Trophoblast cell (in vitro differentiated cells and primary cell): ENCODE results near the gene ALDH3B2.
A peak's percentile ranks its signal among the peaks of the same experiment; 100 is the strongest.

Experiments used
- DNase-seq, 2 donors: peaks; one replicate each; pipeline ENCODE4 v3.0.0-alpha.2; 2016
- H2AFZ ChIP-seq: 2 replicates; pipeline ENCODE4 v1.6.1; 2013; ENCODE audit warnings: low read length, moderate library complexity, mild to moderate bottlenecking; ENCODE audit not compliant: insufficient read depth, poor library complexity
- H2AK5ac ChIP-seq: 2 replicates; pipeline ENCODE4 v1.6.1; 2013; ENCODE audit warnings: mild to moderate bottlenecking, low read length
- H2BK120ac ChIP-seq: 2 replicates; pipeline ENCODE4 v1.6.1; 2013; ENCODE audit warnings: low read length, mild to moderate bottlenecking, moderate library complexity; ENCODE audit not compliant: insufficient read depth, poor library complexity
- H2BK12ac ChIP-seq: 2 replicates; pipeline ENCODE4 v1.6.1; 2013; ENCODE audit warnings: mild to moderate bottlenecking, low read length, moderate library complexity
- H2BK5ac ChIP-seq: 2 replicates; pipeline ENCODE4 v1.6.1; 2013; ENCODE audit warnings: low read length, low read depth, moderate library complexity, mild to moderate bottlenecking; ENCODE audit not compliant: poor library complexity
- H3K14ac ChIP-seq: 2 replicates; pipeline ENCODE4 v1.6.1; 2013; ENCODE audit warnings: mild to moderate bottlenecking, low read length
- H3K18ac ChIP-seq: 2 replicates; pipeline ENCODE4 v1.6.1; 2013; ENCODE audit warnings: mild to moderate bottlenecking, low read length
- H3K23ac ChIP-seq: 2 replicates; pipeline ENCODE4 v1.6.1; 2013; ENCODE audit warnings: low read length
- H3K27ac ChIP-seq: 2 replicates; pipeline ENCODE4 v1.5.1; 2013; ENCODE audit warnings: low read depth, mild to moderate bottlenecking, inconsistent platforms, low read length, moderate library complexity
- H3K27me3 ChIP-seq: 2 replicates; pipeline ENCODE4 v1.6.1; 2013; ENCODE audit warnings: inconsistent platforms, mild to moderate bottlenecking, low read length, moderate library complexity; ENCODE audit not compliant: insufficient read depth
- H3K36me3 ChIP-seq, 2 experiments: 1 replicate in 1 of 2; 2 replicates in 1 of 2; pipeline ENCODE4 v1.6.1; 2013; ENCODE audit warnings: low read length in 2 of 2, mild to moderate bottlenecking in 2 of 2, moderate library complexity in 1 of 2; ENCODE audit not compliant: insufficient read depth in 2 of 2, control insufficient read depth in 1 of 2
- H3K4ac ChIP-seq: 2 replicates; pipeline ENCODE4 v1.6.1; 2013; ENCODE audit warnings: low read depth, mild to moderate bottlenecking, low read length, moderate library complexity
- H3K4me1 ChIP-seq, 2 experiments: 1 replicate in 1 of 2; 2 replicates in 1 of 2; pipeline ENCODE4 v1.6.1; 2013; ENCODE audit warnings: low read length in 2 of 2, mild to moderate bottlenecking in 2 of 2, moderate library complexity in 1 of 2; ENCODE audit not compliant: insufficient read depth in 2 of 2, control insufficient read depth in 1 of 2
- H3K4me2 ChIP-seq: 2 replicates; pipeline ENCODE4 v1.6.1; 2013; ENCODE audit warnings: inconsistent platforms, mild to moderate bottlenecking, low read length, moderate library complexity
- H3K4me3 ChIP-seq: 2 replicates; pipeline ENCODE4 v1.5.1; 2013; ENCODE audit warnings: mild to moderate bottlenecking, low read depth, low read length, inconsistent platforms
- H3K79me1 ChIP-seq: one replicate; pipeline ENCODE4 v1.6.1; 2013; ENCODE audit warnings: low read length
- H3K79me2 ChIP-seq: 2 replicates; pipeline ENCODE4 v1.6.1; 2013; ENCODE audit warnings: low read length, mild to moderate bottlenecking; ENCODE audit not compliant: control insufficient read depth, insufficient read depth, poor library complexity
- H3K9ac ChIP-seq: 2 replicates; pipeline ENCODE4 v1.6.1; 2013; ENCODE audit warnings: mild to moderate bottlenecking, low read length
- H3K9me3 ChIP-seq: 2 replicates; pipeline ENCODE4 v1.6.1; 2013; ENCODE audit warnings: low read depth, mild to moderate bottlenecking, control low read depth, inconsistent platforms, low read length; ENCODE audit not compliant: insufficient read depth
- H4K12ac ChIP-seq: 2 replicates; pipeline ENCODE4 v1.6.1; 2013; ENCODE audit warnings: low read depth, mild to moderate bottlenecking, low read length, moderate library complexity
- H4K8ac ChIP-seq: 2 replicates; pipeline ENCODE4 v1.6.1; 2013; ENCODE audit warnings: low read depth, mild to moderate bottlenecking, low read length, moderate library complexity
- H4K91ac ChIP-seq: one replicate; pipeline ENCODE4 v1.6.1; 2013; ENCODE audit warnings: low read depth, mild to moderate bottlenecking, low read length, moderate library complexity
- WGBS: extraction: QIAGEN DNeasy Blood & Tissue Kit; methylation state at CpG from one replicate; pipeline ENCODE4 v1.1.7; 2013; ENCODE audit warnings: missing lambda C conversion rate; ENCODE audit not compliant: insufficient read length, insufficient coverage; ENCODE audit errors: extremely low coverage; 5-methylcytosine and 5-hydroxymethylcytosine counted together

The ALDH3B2 gene

GRCh38 chr11:67696998-67697397 lies 22.6 kb upstream of the ALDH3B2 start:
- Histone ChIP-seq H3K27ac (no peak overlapping the region), H3K9me3 (peaks cover 14% of the 10 kb centered on the region), H3K23ac (no peak overlapping the region), H2BK5ac (no peak overlapping the region), H3K79me2 (no peaks in the 10 kb centered on the region), H3K27me3 (no peaks in the 10 kb centered on the region), H4K91ac (no peak overlapping the region), H2AK5ac (no peak overlapping the region), H2BK12ac (no peak overlapping the region), H3K9ac (no peak overlapping the region), H3K4ac (no peak overlapping the region), H2AFZ (no peak overlapping the region), H3K4me1 (no peaks in the 10 kb centered on the region), H3K36me3 (no peaks in the 10 kb centered on the region), H3K18ac (no peak overlapping the region), H4K12ac (no peak overlapping the region), H2BK120ac (no peak overlapping the region), H4K8ac (no peak overlapping the region), H3K4me3 (no peak overlapping the region), H3K14ac (no peak overlapping the region), H3K4me2 (no peak overlapping the region), H3K79me1 (no peaks in the 10 kb centered on the region)
- WGBS = no CpG with 5 or more reads among the region's 7 CpGs
- no peak for DNase-seq

DNA sequence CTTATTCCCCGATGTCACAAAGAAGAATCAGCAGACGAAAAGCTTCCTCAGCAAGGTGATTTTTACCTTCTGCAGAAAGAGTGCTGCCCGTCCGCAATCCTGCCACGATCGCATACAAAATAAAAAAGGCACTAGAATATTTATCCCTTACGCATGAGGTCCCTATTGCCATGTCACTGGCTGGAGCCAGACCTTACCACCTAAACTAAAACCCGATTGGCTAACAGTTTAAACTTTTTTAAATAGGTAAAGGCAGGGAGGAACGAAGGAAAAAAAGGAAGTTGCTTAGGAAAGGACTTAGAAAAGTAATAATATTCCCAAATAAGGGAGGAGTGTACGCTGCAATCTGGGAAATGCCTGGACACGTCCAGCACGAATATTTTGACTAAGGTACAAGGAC lies 21.2 kb upstream of the ALDH3B2 start:
- Histone ChIP-seq H2AFZ (no peak overlapping the region), H3K27me3 (no peaks in the 10 kb centered on the region), H2BK120ac (no peak overlapping the region), H3K4me2 (no peak overlapping the region), H2BK5ac (no peak overlapping the region), H3K4ac (no peak overlapping the region), H3K79me1 (no peaks in the 10 kb centered on the region), H3K23ac (no peak overlapping the region), H2BK12ac (no peak overlapping the region), H3K79me2 (no peaks in the 10 kb centered on the region), H3K9ac (no peak overlapping the region), H3K14ac (no peak overlapping the region), H3K4me3 (no peak overlapping the region), H3K36me3 (no peaks in the 10 kb centered on the region), H4K12ac (no peak overlapping the region), H3K27ac (no peak overlapping the region), H3K4me1 (no peaks in the 10 kb centered on the region), H4K91ac (no peak overlapping the region), H4K8ac (no peak overlapping the region), H2AK5ac (no peak overlapping the region), H3K18ac (no peak overlapping the region), H3K9me3 (peaks cover 14% of the 10 kb centered on the region)
- no CpG with 5 or more reads among the region's 12 CpGs for WGBS
- DNase-seq = peak; percentile 55 to 79

DNA sequence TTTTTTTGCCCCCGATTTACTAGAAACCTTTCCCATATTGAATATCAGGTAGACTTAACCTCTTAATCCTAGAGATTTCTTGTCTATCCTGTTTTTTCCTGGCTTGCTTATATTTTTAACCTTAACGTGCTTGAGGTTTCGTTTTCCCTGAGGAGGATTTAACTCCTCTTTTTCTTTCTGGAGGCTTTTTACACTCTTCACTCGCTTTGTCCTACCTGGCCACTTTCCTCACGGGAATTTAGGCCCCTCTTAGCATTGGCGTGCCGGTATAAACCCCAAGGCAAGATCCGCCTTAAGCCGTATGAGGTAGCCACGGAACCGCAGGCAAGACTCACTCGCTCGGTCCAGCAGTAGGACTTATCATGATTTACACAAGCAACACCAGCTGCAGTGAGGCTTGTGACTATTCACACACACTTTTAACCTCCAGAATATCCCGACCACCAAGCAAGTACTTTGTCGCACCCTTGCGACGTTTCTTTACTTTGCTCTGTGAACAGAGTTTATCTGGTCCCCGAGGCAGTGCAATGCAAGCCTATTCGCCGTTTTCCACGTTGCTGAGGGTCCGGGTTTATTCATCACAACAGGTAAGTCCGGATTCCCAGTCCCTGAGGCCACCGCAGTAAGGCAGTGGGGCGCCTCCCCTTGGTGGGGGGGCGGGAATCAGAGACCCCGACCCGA lies 20.6 kb upstream of the ALDH3B2 start:
- Histone ChIP-seq H3K4ac (no peak overlapping the region), H2AK5ac (no peak overlapping the region), H3K4me2 (no peak overlapping the region), H4K91ac (no peak overlapping the region), H3K9ac (no peak overlapping the region), H3K79me1 (no peaks in the 10 kb centered on the region), H3K4me3 (no peak overlapping the region), H2AFZ (no peak overlapping the region), H2BK120ac (no peak overlapping the region), H3K14ac (no peak overlapping the region), H3K9me3 (peaks cover 12% of the 10 kb centered on the region), H3K23ac (no peak overlapping the region), H3K79me2 (no peaks in the 10 kb centered on the region), H2BK5ac (no peak overlapping the region), H3K4me1 (no peaks in the 10 kb centered on the region), H3K27ac (no peak overlapping the region), H3K18ac (no peak overlapping the region), H3K36me3 (no peaks in the 10 kb centered on the region), H4K8ac (no peak overlapping the region), H2BK12ac (no peak overlapping the region), H3K27me3 (no peaks in the 10 kb centered on the region), H4K12ac (no peak overlapping the region)
- DNase-seq = peak; percentile 68 to 84
- WGBS = no CpG with 5 or more reads among the region's 28 CpGs

- H3K79me2 ChIP-seq = no peaks in the 10 kb centered on the region
- H4K12ac ChIP-seq = no peak overlapping the region
- H3K4me3 ChIP-seq = no peak overlapping the region
- no peak overlapping the region for H2AFZ ChIP-seq
- no peak overlapping the region for H3K14ac ChIP-seq
- peaks cover 6% of the 10 kb centered on the region for H3K9me3 ChIP-seq
- H3K27ac ChIP-seq = no peak overlapping the region
- H4K91ac ChIP-seq = no peak overlapping the region
- no peak overlapping the region for H3K4me2 ChIP-seq
- H3K9ac ChIP-seq = no peak overlapping the region
- no peak overlapping the region for H2BK12ac ChIP-seq
- H3K36me3 ChIP-seq = no peaks in the 10 kb centered on the region
- H3K27me3 ChIP-seq = no peaks in the 10 kb centered on the region
- no peak overlapping the region for H3K18ac ChIP-seq
- no peak overlapping the region for H4K8ac ChIP-seq
- H3K79me1 ChIP-seq = peaks cover under 1% of the 10 kb centered on the region
- DNase-seq = peak in 1 of 2 donors; percentile 30
- no peak overlapping the region for H2BK5ac ChIP-seq
- no CpG with 5 or more reads among the region's 2 CpGs for WGBS
- H2BK120ac ChIP-seq = no peak overlapping the region
- no peak overlapping the region for H2AK5ac ChIP-seq
- no peaks in the 10 kb centered on the region for H3K4me1 ChIP-seq
- no peak overlapping the region for H3K4ac ChIP-seq
- H3K23ac ChIP-seq = no peak overlapping the region
Measured at GRCh38 chr11:67691149-67691548, 16.7 kb upstream of the ALDH3B2 start.
